GM12878 (cell line): ENCODE data around the gene RBM19. TPM values are rescaled to one million over a fixed set of nuclear protein-coding genes. Genes with fewer than 3 reads are reported as not detected.

Experiments
- ATAC-seq: fragments of 200-7000 bp; cut with Tn5 transposase; 3 replicates; pipeline ENCODE4 v1.9.1; 2020; ENCODE audit warnings: mild to moderate bottlenecking, moderate library complexity
- BruUV-seq: library from RNA; stranded (reverse); fragments of 400-500 nt; replicated peaks from 2 replicates; lab custom pipeline; 2021; lab: Mats Ljungman, UMichigan
- CTCF ChIA-PET: fragments of 300-600 bp; sonication (Branson Sonifier 250); formaldehyde crosslinking; extraction: SDS; loops from one replicate; lab custom pipeline; 2021; ENCODE audit warnings: inconsistent platforms; lab: Yijun Ruan, JAX
- POLR2A ChIA-PET: fragments of 350-600 bp; formaldehyde crosslinking; extraction: SDS; loops from one replicate; lab custom pipeline; 2021; ENCODE audit warnings: inconsistent platforms; lab: Charles Lee
- RAD21 ChIA-PET: fragments of 300-600 bp; sonication (Branson Sonifier 250); formaldehyde crosslinking; loops from one replicate; lab custom pipeline; 2023; ENCODE audit warnings: antibody characterized with exemption; ENCODE audit not compliant: unreplicated experiment; lab: Charles Lee
- SMC1A ChIA-PET: fragments of 300-600 bp; sonication (Branson Sonifier 250); formaldehyde crosslinking; loops from one replicate; lab custom pipeline; 2023; ENCODE audit not compliant: unreplicated experiment, uncharacterized antibody; lab: Charles Lee
- DNase-seq: peaks from one replicate; pipeline ENCODE4 v3.0.0-alpha.2; 2011; ENCODE audit warnings: low read depth, low spot score
- FAIRE-seq: peaks from 3 replicates; lab custom pipeline; 2011; peaks lifted over from hg19 to GRCh38; lab: Jason Lieb, UNC
- H2AFZ ChIP-seq: 2 replicates; pipeline ENCODE4 v1.6.0; 2011; ENCODE audit warnings: low read depth, low read length, control low read depth; ENCODE audit not compliant: control insufficient read depth
- H3K27ac ChIP-seq: 2 replicates; pipeline ENCODE4 v1.5.1; 2011; ENCODE audit warnings: control low read depth; ENCODE audit not compliant: control insufficient read depth, insufficient read depth
- H3K27me3 ChIP-seq, 2 experiments: replicated peaks in 1 of 2; 2 replicates each; pipeline versions ENCODE4 v1.6.0 to v1.6.1; 2011; ENCODE audit warnings: low read length in 1 of 2; ENCODE audit not compliant: control insufficient read depth in 2 of 2, insufficient read depth in 2 of 2
- H3K36me3 ChIP-seq, 2 experiments: 2 replicates each; pipeline ENCODE4 v1.5.1; 2011; ENCODE audit warnings: low read length in 1 of 2; ENCODE audit not compliant: control insufficient read depth in 2 of 2, insufficient read depth in 2 of 2
- H3K4me1 ChIP-seq: 2 replicates; pipeline ENCODE4 v1.6.1; 2011; ENCODE audit warnings: mild to moderate bottlenecking, low read length, moderate library complexity, mixed read lengths; ENCODE audit not compliant: control insufficient read depth, insufficient read depth
- H3K4me2 ChIP-seq: 2 replicates; pipeline ENCODE4 v1.6.0; 2011; ENCODE audit warnings: control low read depth; ENCODE audit not compliant: control insufficient read depth, insufficient read depth
- H3K4me3 ChIP-seq: fragments of 200-600 bp; sonication (generic); 2 replicates; pipeline ENCODE4 v1.5.1; 2016
- H3K79me2 ChIP-seq: 2 replicates; pipeline ENCODE4 v1.6.0; 2011; ENCODE audit warnings: low read length; ENCODE audit not compliant: control insufficient read depth, insufficient read depth
- H3K9ac ChIP-seq: 2 replicates; pipeline ENCODE4 v1.8.0; 2011; ENCODE audit warnings: low read length, control low read depth, mixed read lengths; ENCODE audit not compliant: control insufficient read depth, insufficient read depth
- H3K9me3 ChIP-seq: replicated peaks from 3 replicates; pipeline ENCODE4 v1.5.1; 2011; ENCODE audit warnings: mild to moderate bottlenecking, low read length; ENCODE audit not compliant: control insufficient read depth, insufficient read depth
- H4K20me1 ChIP-seq: 2 replicates; pipeline ENCODE4 v1.6.0; 2011; ENCODE audit not compliant: control insufficient read depth, insufficient read depth
- BMI1 ChIP-seq: fragments of 450-650 bp; IDR thresholded peaks from 2 replicates; pipeline ENCODE4 v1.6.1; 2016; ENCODE audit warnings: mild to moderate bottlenecking, moderate library complexity, borderline replicate concordance
- CBX3 ChIP-seq: fragments of 200-600 bp; sonication (generic); IDR thresholded peaks from 2 replicates; pipeline ENCODE4 v1.6.1; 2016; ENCODE audit warnings: low read depth, borderline replicate concordance
- JUND ChIP-seq: IDR thresholded peaks from 2 replicates; pipeline ENCODE4 v1.6.1; 2012; ENCODE audit warnings: low read depth, mild to moderate bottlenecking, low read length, improper control_type of control experiment, moderate library complexity
- NFIC ChIP-seq: IDR thresholded peaks from 2 replicates; pipeline ENCODE4 v1.6.1; 2012; ENCODE audit warnings: low read depth, mild to moderate bottlenecking, inconsistent platforms, low read length, moderate library complexity
- NFXL1 ChIP-seq: fragments of 450-650 bp; IDR thresholded peaks from 2 replicates; pipeline ENCODE4 v1.6.1; 2017; ENCODE audit warnings: antibody characterized with exemption, mild to moderate bottlenecking, borderline replicate concordance
- NR2F1 ChIP-seq: fragments of 450-650 bp; conservative IDR thresholded peaks from 2 replicates; pipeline ENCODE4 v1.6.1; 2017; ENCODE audit warnings: mild to moderate bottlenecking
- RCOR1 ChIP-seq: conservative IDR thresholded peaks from 2 replicates; pipeline ENCODE4 v1.6.1; 2012; ENCODE audit warnings: low read depth, low read length, improper control_type of control experiment
- SMAD1 ChIP-seq: fragments of 450-650 bp; IDR thresholded peaks from 2 replicates; pipeline ENCODE4 v1.6.1; 2018; ENCODE audit warnings: mild to moderate bottlenecking, low read depth; ENCODE audit not compliant: partially characterized antibody
- SMC3 ChIP-seq: IDR thresholded peaks from 2 replicates; pipeline ENCODE4 v1.6.1; 2011; ENCODE audit warnings: low read length, improper control_type of control experiment, borderline replicate concordance
- SREBF1 ChIP-seq: IDR thresholded peaks from 2 replicates; pipeline ENCODE4 v1.6.1; 2012; ENCODE audit warnings: mild to moderate bottlenecking, low read length
- SREBF2 ChIP-seq: IDR thresholded peaks from 2 replicates; pipeline ENCODE4 v1.6.1; 2012; ENCODE audit warnings: mild to moderate bottlenecking, low read length
- STAT1 ChIP-seq: fragments of 450-650 bp; conservative IDR thresholded peaks from 2 replicates; pipeline ENCODE4 v1.6.1; 2014; ENCODE audit warnings: antibody characterized with exemption, mild to moderate bottlenecking
- SUZ12 ChIP-seq: fragments of 200-600 bp; sonication (generic); IDR thresholded peaks from one replicate; pipeline ENCODE4 v1.6.1; 2018; ENCODE audit warnings: antibody characterized with exemption, mild to moderate bottlenecking; ENCODE audit not compliant: unreplicated experiment
- TBL1XR1 ChIP-seq: IDR thresholded peaks from 2 replicates; pipeline ENCODE4 v1.6.1; 2012; ENCODE audit warnings: low read depth, low read length, improper control_type of control experiment
- TCF12 ChIP-seq: IDR thresholded peaks from 2 replicates; pipeline ENCODE4 v1.6.1; 2011; ENCODE audit warnings: low read depth, mild to moderate bottlenecking, low read length
- ZNF217 ChIP-seq: fragments of 450-650 bp; IDR thresholded peaks from 2 replicates; pipeline ENCODE4 v1.6.1; 2017; ENCODE audit warnings: antibody characterized with exemption, mild to moderate bottlenecking
- ZNF274 ChIP-seq: IDR thresholded peaks from one replicate; pipeline ENCODE4 v1.8.0; 2011; ENCODE audit not compliant: insufficient read length, insufficient read depth
- ZNF592 ChIP-seq: fragments of 450-650 bp; IDR thresholded peaks from 2 replicates; pipeline ENCODE4 v1.6.1; 2017; ENCODE audit warnings: mild to moderate bottlenecking, moderate library complexity
- ZSCAN29 ChIP-seq: fragments of 450-650 bp; IDR thresholded peaks from 2 replicates; pipeline ENCODE4 v1.6.1; 2017; ENCODE audit warnings: mild to moderate bottlenecking, moderate library complexity
- WGBS: methylation state at CpG from one replicate; pipeline ENCODE4 v1.1.6; 2016; ENCODE audit warnings: low lambda C conversion rate; ENCODE audit not compliant: insufficient replicate concordance, insufficient coverage; ENCODE audit errors: missing lambda C conversion rate; 5-methylcytosine and 5-hydroxymethylcytosine counted together
- in situ Hi-C: fragments of 300-500 bp; cut with MboI; formaldehyde crosslinking; loops from 9 replicates; pipeline ENCODE4 v1.14.3; 2018; ENCODE audit warnings: mixed read lengths
- intact Hi-C: fragments of 100-400 bp; cut with micrococcal nuclease; formaldehyde crosslinking; loops from one replicate; pipeline ENCODE4 v1.14.2; 2022; ENCODE audit not compliant: unreplicated experiment
- polyA plus RNA-seq, 11 experiments: library from polyadenylated mRNA; depleted of rRNA in 4 of 11; unstranded in 6 of 11; stranded (reverse) in 5 of 11; fragments of >200 nt; fragmentation: Nextera tagmentation in 4 of 11; fragmentation: Illumina TruSeq in 1 of 11; extraction: Ambion mirVana in 4 of 11; extraction: Trizol in 1 of 11; gene quantifications; 1 replicate in 1 of 11; 2 replicates in 10 of 11; pipeline versions ENCODE4 v1.2.1 to v1.2.3, GENCODE V29; 2011 to 2016; ENCODE audit warnings: inconsistent platforms in 2 of 11, missing spikeins in 2 of 11, low read depth in 1 of 11
- total RNA-seq, 4 experiments: library from RNA; depleted of rRNA in 3 of 4; stranded (reverse); fragments of >200 nt in 3 of 4; fragmentation: Illumina TruSeq in 1 of 4; extraction: Trizol in 1 of 4; gene quantifications; 2 replicates each; pipeline versions ENCODE4 v1.2.1 to v1.2.3, GENCODE V29; 2013 to 2021

The RBM19 gene
- total and polyA plus RNA-seq, 10 of the 15 experiments (the other 5 are each of a cell fraction or from before 2014, with no cell fraction given) = 4.2 to 42.9 (median 28.4) TPM

GRCh38 chr12:114015851-114016250 is 49.7 kb upstream of the RBM19 start (continued):
- TF ChIP-seq STAT1 (no peak), SUZ12 (no peak), RCOR1 (no peak), NR2F1 (no peak), SREBF1 (no peak), BMI1 (no peak), TCF12 (no peak), ZNF274 (no peak), JUND (no peak)

- WGBS = 26% methylated on average over 6 of the region's 6 CpGs
- no peaks in the 10 kb centered on the region for H3K9me3 ChIP-seq
- H3K27me3 ChIP-seq = no peaks in the 10 kb centered on the region; a peak in 1 of 4 replicates
- CTCF ChIA-PET = interaction anchor here (1.2 kb wide), 1 partner anchor 33 kb away, joined by 5 read pairs; no protein-coding TSS in a partner anchor
- H3K9ac ChIP-seq = no peak overlapping the region
- intact Hi-C loops (no loop called here), in situ Hi-C loops (no loop called here)
- no peak overlapping the region for H3K4me2 ChIP-seq
- SMC1A ChIA-PET = interaction anchor here (0.9 kb wide), 1 partner anchor 33 kb away, joined by 3 read pairs; no protein-coding TSS in a partner anchor
- H3K36me3 ChIP-seq = no peaks in the 10 kb centered on the region
- no peak overlapping the region for H2AFZ ChIP-seq
- H4K20me1 ChIP-seq = no peaks in the 10 kb centered on the region
- H3K79me2 ChIP-seq = no peaks in the 10 kb centered on the region
- no TSS peak for BruUV-seq
- H3K4me3 ChIP-seq = no peak overlapping the region
- H3K27ac ChIP-seq = no peak overlapping the region
- FAIRE-seq (no peak), DNase-seq (no peak), ATAC-seq (no peak)
- RAD21 ChIA-PET = no interaction called here
- POLR2A ChIA-PET = no interaction called here
- no peaks in the 10 kb centered on the region for H3K4me1 ChIP-seq
- TF ChIP-seq TBL1XR1 (no peak), ZNF217 (no peak), SMAD1 (no peak), ZSCAN29 (no peak), CBX3 (no peak), NFXL1 (no peak), STAT1 (no peak), SMC3 (peak; percentile 16; the same call in 1 of the 2 replicates), ZNF592 (no peak), NFIC (no peak), SREBF2 (no peak)
Measured at GRCh38 chr12:114013575-114014345, 47.6 kb upstream of the RBM19 start.
